Loucy (cell line): Measurements from ENCODE around the gene PODXL2.

Experiments used
- CTCF ChIP-seq: fragments of 200-600 bp; sonication (generic); conservative IDR thresholded peaks from 2 replicates; pipeline ENCODE4 v1.5.1; 2014; ENCODE audit warnings: mild to moderate bottlenecking, antibody characterized with exemption, low read length
- EZH2phosphoT487 ChIP-seq: fragments of 200-600 bp; IDR thresholded peaks from 2 replicates; pipeline ENCODE4 v1.6.1; 2018; ENCODE audit warnings: antibody characterized with exemption, mild to moderate bottlenecking, moderate library complexity, borderline replicate concordance

DNA sequence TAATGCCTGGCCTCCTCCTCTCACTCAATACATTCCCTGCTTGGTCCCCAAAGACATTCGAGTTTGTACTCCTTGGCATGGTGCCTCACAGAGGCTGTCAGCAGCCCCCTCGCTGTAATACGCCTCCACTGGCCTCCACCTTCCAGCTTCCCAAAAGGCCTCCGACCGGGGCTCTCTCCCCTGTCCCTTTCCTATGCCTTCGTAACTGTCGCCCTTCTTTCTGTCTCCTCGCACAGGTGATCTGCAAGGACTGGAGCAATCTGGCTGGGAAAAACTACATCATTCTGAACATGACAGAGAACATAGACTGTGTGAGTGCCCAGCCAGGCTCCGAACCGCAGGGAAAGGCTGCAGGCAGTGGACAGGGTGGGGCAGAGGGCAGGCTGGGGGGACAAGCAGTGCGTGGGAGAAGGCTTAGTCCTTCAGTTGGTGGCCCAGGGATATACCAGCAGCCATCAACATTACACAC is 33.0 kb downstream of the PODXL2 start:
- TF ChIP-seq CTCF: no peak
- no peak for TF ChIP-seq EZH2phosphoT487
